Activated CD8-positive, alpha-beta memory T cell treated with anti-CD3 and anti-CD28 coated beads for 1 hour (primary cell): ENCODE data around the gene TAGLN2.

ENCODE experiments used
- DNase-seq, 2 donors: peaks; one replicate each; pipeline ENCODE4 v3.0.0-alpha.2; 2020; ENCODE audit warnings: low read depth in 1 of 2; ENCODE audit errors: extremely low read depth in 1 of 2

The TAGLN2 gene

GRCh38 chr1:159880430-159880829 lies 44.9 kb downstream of the TAGLN2 start:
- no peak for DNase-seq

- DNase-seq, result no peak
Measured at GRCh38 chr1:159879977-159880376, 45.3 kb downstream of the TAGLN2 start.

- no peak for DNase-seq
Measured at GRCh38 chr1:159879136-159879535, 46.2 kb downstream of the TAGLN2 start.

- no peak for DNase-seq
Measured at GRCh38 chr1:159877695-159878444, 47.4 kb downstream of the TAGLN2 start.

- DNase-seq, result no peak
Measured at GRCh38 chr1:159873530-159874143, 51.7 kb downstream of the TAGLN2 start.

GRCh38 chr1:159872891-159873290 lies 52.4 kb downstream of the TAGLN2 start:
- DNase-seq, result no peak

GRCh38 chr1:159870704-159871103 lies 54.6 kb downstream of the TAGLN2 start:
- DNase-seq, result no peak

- DNase-seq, result no peak
Measured at GRCh38 chr1:159869607-159870006, 55.7 kb downstream of the TAGLN2 start.

GRCh38 chr1:159869173-159869572 lies 56.1 kb downstream of the TAGLN2 start:
- DNase-seq, result no peak

- DNase-seq, result no peak
Measured at GRCh38 chr1:159868766-159869165, 56.5 kb downstream of the TAGLN2 start.
